K562 (cell line): ENCODE results near the gene MITF. TPM values are rescaled to one million over a fixed set of nuclear protein-coding genes. Genes with fewer than 3 reads are reported as not detected.

ENCODE experiments used
- ATAC-seq: fragments of 200-7000 bp; cut with Tn5 transposase; 3 replicates; pipeline ENCODE4 v1.9.1; 2020; ENCODE audit warnings: moderate library complexity
- BruUV-seq: library from RNA; stranded (reverse); fragments of 400-500 nt; replicated peaks from 2 replicates; lab custom pipeline; 2021; lab: Mats Ljungman, UMichigan
- CTCF ChIA-PET: fragments of 300-600 bp; formaldehyde crosslinking; extraction: SDS; loops from one replicate; lab custom pipeline; 2021; ENCODE audit warnings: low intra/inter-chr PET ratio; lab: Yijun Ruan, JAX
- POLR2A ChIA-PET: fragments of 300-600, 350-650 bp; sonication (Branson Sonifier 250); formaldehyde crosslinking; extraction: SDS; loops from one replicate; lab custom pipeline; 2021; ENCODE audit warnings: antibody characterized with exemption, inconsistent platforms; lab: Yijun Ruan, JAX
- DNase-seq, 4 experiments: peaks; one replicate each; pipeline versions ENCODE4 v3.0.0 to v3.0.0-alpha.2; 2011 to 2018; ENCODE audit warnings: low spot score in 3 of 4, mixed read lengths in 3 of 4; ENCODE audit errors: extremely low read depth in 1 of 4
- FAIRE-seq: peaks from 2 replicates; lab custom pipeline; 2011; peaks lifted over from hg19 to GRCh38; lab: Jason Lieb, UNC
- H2AFZ ChIP-seq: 2 replicates; pipeline ENCODE4 v1.6.0; 2011; ENCODE audit warnings: low read depth, low read length, control low read depth, inconsistent platforms
- H3K27ac ChIP-seq: fragments of 200-600 bp; 3 replicates; pipeline ENCODE4 v1.8.0; 2011; ENCODE audit warnings: low read depth, mild to moderate bottlenecking, control low read depth, inconsistent platforms, low read length, moderate library complexity, mixed read lengths; ENCODE audit errors: extremely low read depth
- H3K27me3 ChIP-seq, 2 experiments: fragments of 300-600 bp in 1 of 2; 2 replicates in 1 of 2; 3 replicates in 1 of 2; pipeline versions ENCODE4 v1.6.0 to v1.8.0; 2011; ENCODE audit warnings: inconsistent platforms in 2 of 2, low read length in 2 of 2, mild to moderate bottlenecking in 1 of 2, mixed read lengths in 1 of 2, moderate library complexity in 1 of 2; ENCODE audit not compliant: control insufficient read depth in 2 of 2, insufficient read depth in 2 of 2
- H3K36me3 ChIP-seq: fragments of 300-600 bp; 3 replicates; pipeline ENCODE4 v1.8.0; 2011; ENCODE audit warnings: mild to moderate bottlenecking, low read length, inconsistent platforms; ENCODE audit not compliant: control insufficient read depth, insufficient read depth
- H3K4me1 ChIP-seq, 2 experiments: fragments of 200-600 bp in 1 of 2; replicated peaks in 1 of 2; 2 replicates in 1 of 2; 3 replicates in 1 of 2; pipeline versions ENCODE4 v1.5.1 to v1.8.0; 2011; ENCODE audit warnings: inconsistent platforms in 2 of 2, low read length in 2 of 2, mild to moderate bottlenecking in 1 of 2, mixed read lengths in 1 of 2, moderate library complexity in 1 of 2; ENCODE audit not compliant: control insufficient read depth in 2 of 2, insufficient read depth in 2 of 2
- H3K4me2 ChIP-seq: 2 replicates; pipeline ENCODE4 v1.6.1; 2011; ENCODE audit warnings: low read length, control low read depth, inconsistent platforms, mixed read lengths; ENCODE audit not compliant: insufficient read depth
- H3K4me3 ChIP-seq: fragments of 200-600 bp; sonication (generic), shearing (Covaris generic); 2 replicates; pipeline ENCODE4 v1.5.1; 2016; ENCODE audit warnings: control low read depth, inconsistent platforms
- H3K79me2 ChIP-seq: fragments of 200-600 bp; 3 replicates; pipeline ENCODE4 v1.8.0; 2011; ENCODE audit warnings: low read length, inconsistent platforms; ENCODE audit not compliant: control insufficient read depth, insufficient read depth
- H3K9ac ChIP-seq, 2 experiments: 2 replicates each; pipeline versions ENCODE4 v1.6.0 to v1.6.1; 2011; ENCODE audit warnings: low read depth in 2 of 2, low read length in 2 of 2, control low read depth in 1 of 2, inconsistent platforms in 1 of 2, mild to moderate bottlenecking in 1 of 2, mixed read lengths in 1 of 2; ENCODE audit not compliant: insufficient read depth in 1 of 2
- H3K9me1 ChIP-seq: one replicate; pipeline ENCODE4 v1.6.0; 2011; ENCODE audit warnings: inconsistent platforms, mild to moderate bottlenecking, low read length, moderate library complexity; ENCODE audit not compliant: control insufficient read depth, insufficient read depth
- H3K9me3 ChIP-seq: replicated peaks from 2 replicates; pipeline ENCODE4 v1.5.1; 2011; ENCODE audit warnings: low read depth, low read length, inconsistent platforms; ENCODE audit not compliant: control insufficient read depth, insufficient read depth
- H4K20me1 ChIP-seq: replicated peaks from 2 replicates; pipeline ENCODE4 v1.6.1; 2011; ENCODE audit warnings: low read length, inconsistent platforms, mixed read lengths; ENCODE audit not compliant: control insufficient read depth, insufficient read depth
- ARID2 ChIP-seq: fragments of 450-650 bp; IDR thresholded peaks from 2 replicates; pipeline ENCODE4 v1.6.1; 2017; ENCODE audit warnings: antibody characterized with exemption, mild to moderate bottlenecking
- FUS ChIP-seq: fragments of 200-400 bp; formaldehyde crosslinking; optimal IDR thresholded peaks from 2 replicates; pipeline ENCODE3; 2017; ENCODE audit warnings: low read depth, low read length
- NFE2 ChIP-seq: IDR thresholded peaks from 2 replicates; pipeline ENCODE4 v1.6.1; 2014; ENCODE audit warnings: antibody characterized with exemption, low read depth
- NFRKB ChIP-seq: fragments of 450-650 bp; IDR thresholded peaks from 2 replicates; pipeline ENCODE4 v1.6.1; 2016; ENCODE audit warnings: low read depth
- RBM25 ChIP-seq: fragments of 200-400 bp; formaldehyde crosslinking; IDR thresholded peaks from 2 replicates; pipeline ENCODE4 v1.6.1; 2018; ENCODE audit warnings: low read length, low read depth, moderate library complexity; ENCODE audit not compliant: severe bottlenecking
- ZNF57 ChIP-seq: fragments of 450-650 bp; formaldehyde crosslinking; IDR thresholded peaks from 2 replicates; pipeline ENCODE4 v1.4.0; 2020; ENCODE audit warnings: mild to moderate bottlenecking, moderate library complexity
- ZZZ3 ChIP-seq: fragments of 450-650 bp; IDR thresholded peaks from 2 replicates; pipeline ENCODE4 v1.6.1; 2016; ENCODE audit warnings: antibody characterized with exemption, mild to moderate bottlenecking, moderate library complexity
- WGBS: fragments of 100-300 bp; shearing (Covaris generic); methylation state at CpG from one replicate; pipeline ENCODE4 v1.1.6; 2016; ENCODE audit warnings: low coverage, mixed read lengths; ENCODE audit not compliant: insufficient coverage; ENCODE audit errors: missing lambda C conversion rate; 5-methylcytosine and 5-hydroxymethylcytosine counted together
- in situ Hi-C: fragments of 300-500 bp; cut with MboI; formaldehyde crosslinking; loops from 4 replicates; pipeline ENCODE4 v1.15.0; 2018; ENCODE audit warnings: inconsistent platforms, mixed read lengths
- intact Hi-C: fragments of 100-400 bp; cut with micrococcal nuclease; formaldehyde crosslinking; loops from 2 replicates; pipeline ENCODE4 v1.14.2; 2022
- polyA plus RNA-seq, 8 experiments: library from polyadenylated mRNA; depleted of rRNA in 4 of 8; stranded (reverse) in 5 of 8; unstranded in 3 of 8; fragments of >200 nt; fragmentation: Nextera tagmentation in 2 of 8; fragmentation: Illumina TruSeq in 1 of 8; extraction: Ambion mirVana in 2 of 8; extraction: Trizol in 1 of 8; gene quantifications; 2 replicates each; pipeline versions ENCODE4 v1.2.1 to v1.2.3, GENCODE V29; 2011 to 2014; ENCODE audit warnings: inconsistent platforms in 1 of 8, missing spikeins in 1 of 8
- total RNA-seq, 7 experiments: library from RNA; depleted of rRNA in 6 of 7; stranded (reverse); fragments of >200 nt in 6 of 7; fragmentation: Illumina TruSeq in 2 of 7; extraction: Trizol in 2 of 7; gene quantifications; 2 replicates each; pipeline versions ENCODE4 v1.2.1 to v1.2.3, GENCODE V29; 2011 to 2021; ENCODE audit warnings: low replicate concordance in 1 of 7
- TF ChIP-seq, protein P1 (sequence below): fragments of 200-800 bp; sonication (Bioruptor generic); IDR thresholded peaks from 2 replicates; pipeline ENCODE4 v1.6.1; 2017; ENCODE audit warnings: missing genetic modification characterization, missing compliant biosample characterization
- TF ChIP-seq, protein P2 (sequence below): IDR thresholded peaks from 2 replicates; pipeline ENCODE4 v1.6.1; 2012; ENCODE audit warnings: low read depth, low read length, improper control_type of control experiment, borderline replicate concordance

MITF gene
- total and polyA plus RNA-seq, 9 of the 15 experiments (the other 6 are each of a cell fraction or from before 2014, with no cell fraction given) = 5.6 to 14.9 (median 11.1) TPM

DNA sequence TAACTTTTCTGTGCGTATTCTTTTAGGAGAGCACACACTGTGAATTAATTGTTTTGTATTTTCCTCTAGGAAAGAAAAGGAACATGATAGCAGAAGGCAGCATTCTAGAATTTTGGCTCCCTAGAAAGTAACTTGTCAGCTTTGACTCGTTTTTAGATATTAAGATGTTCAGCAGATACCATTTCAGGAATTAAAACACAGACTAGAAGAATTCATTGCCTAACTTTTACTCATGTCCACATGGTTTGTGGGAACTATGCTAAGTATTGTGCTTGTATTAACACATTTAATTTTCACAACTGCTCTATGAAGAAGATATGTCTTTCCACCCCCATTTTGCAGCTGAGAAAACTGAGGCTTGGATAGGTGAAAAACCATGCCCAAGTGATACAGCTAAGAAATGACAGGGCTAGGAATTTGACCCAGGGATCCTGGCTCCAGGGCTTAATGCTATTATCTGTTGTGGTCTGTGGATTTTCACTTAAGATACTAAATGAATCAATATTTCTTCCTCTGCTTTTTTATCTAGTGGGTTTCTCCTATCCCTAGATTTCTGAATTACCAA, 128.8 kb downstream of the MITF start:
- Histone ChIP-seq H3K27me3 (no peaks in the 10 kb centered on the region), H4K20me1 (no peaks in the 10 kb centered on the region), H3K9ac (no peak overlapping the region), H3K36me3 (no peaks in the 10 kb centered on the region), H3K4me1 (peaks cover 3 to 18% of the 10 kb centered on the region in 2 experiments; a peak in 3 of 5 replicates), H2AFZ (no peak overlapping the region), H3K79me2 (peaks cover 7% of the 10 kb centered on the region; the same call in 1 of the 3 replicates), H3K4me2 (no peak overlapping the region), H3K9me1 (no peaks in the 10 kb centered on the region), H3K27ac (no peak overlapping the region), H3K9me3 (no peaks in the 10 kb centered on the region), H3K4me3 (no peak overlapping the region)
- BruUV-seq = no TSS peak
- POLR2A ChIA-PET = interaction anchor here (0.9 kb wide), 1 partner anchor 17 kb away, joined by 3 read pairs; no protein-coding TSS in a partner anchor
- in situ Hi-C loops = no loop called here
- TF ChIP-seq FUS = no peak
- peak; percentile 89 for TF ChIP-seq RBM25
- ATAC-seq (no peak), FAIRE-seq (no peak), DNase-seq (no peak)
- whole genome bisulfite sequencing = 73% methylated on average over 2 of the region's 2 CpGs
- intact Hi-C loops = no loop called here
- CTCF ChIA-PET = no interaction called here

DNA sequence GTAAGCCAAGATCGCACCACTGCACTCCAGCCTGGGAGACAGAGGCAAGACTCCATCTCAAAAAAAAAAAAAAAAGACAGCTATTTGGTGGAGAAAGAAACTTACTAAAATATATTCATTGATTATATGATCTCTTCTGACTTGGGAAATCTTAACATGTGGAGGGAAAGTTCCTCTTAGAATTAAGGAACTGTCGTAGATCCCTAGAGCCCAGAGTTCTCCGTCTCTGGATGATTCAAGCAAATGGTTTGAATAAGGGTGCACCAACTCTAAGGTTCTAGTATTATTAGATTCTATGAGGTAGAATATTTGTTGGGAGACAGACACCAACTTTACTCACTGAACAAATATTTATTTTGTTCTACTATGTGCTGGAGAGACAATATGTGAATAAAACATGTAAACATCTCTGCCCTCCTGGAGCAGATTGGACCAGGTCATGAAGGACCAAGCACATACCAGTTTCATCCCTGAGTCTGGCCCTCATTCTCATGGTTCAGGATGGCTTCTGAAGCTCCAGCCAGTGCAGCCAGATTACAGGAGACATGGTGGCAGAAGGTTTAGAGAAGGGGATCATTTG, 129.7 kb downstream of the MITF start:
- ATAC-seq (no peak), DNase-seq (no peak), FAIRE-seq (no peak)
- peaks cover 3 to 26% of the 10 kb centered on the region in 2 experiments; a peak in 4 of 5 replicates for H3K4me1 ChIP-seq
- no peaks in the 10 kb centered on the region for H3K36me3 ChIP-seq
- no peak overlapping the region for H3K9ac ChIP-seq
- H3K27ac ChIP-seq = no peak overlapping the region
- H3K27me3 ChIP-seq = no peaks in the 10 kb centered on the region
- in situ Hi-C loops (no loop called here), intact Hi-C loops (no loop called here)
- H2AFZ ChIP-seq = no peak overlapping the region
- H3K9me3 ChIP-seq = no peaks in the 10 kb centered on the region
- no peaks in the 10 kb centered on the region for H4K20me1 ChIP-seq
- ChIA-PET POLR2A (interaction anchor here (1.0 kb wide), 1 partner anchor 23 kb away, joined by 5 read pairs; no protein-coding TSS in a partner anchor), CTCF (no interaction called here)
- no TSS peak for BruUV-seq
- H3K4me3 ChIP-seq = no peak overlapping the region
- 92% methylated on average over 2 of the region's 3 CpGs for WGBS
- no peak for TF ChIP-seq NFRKB
- TF ChIP-seq, protein P1, sequence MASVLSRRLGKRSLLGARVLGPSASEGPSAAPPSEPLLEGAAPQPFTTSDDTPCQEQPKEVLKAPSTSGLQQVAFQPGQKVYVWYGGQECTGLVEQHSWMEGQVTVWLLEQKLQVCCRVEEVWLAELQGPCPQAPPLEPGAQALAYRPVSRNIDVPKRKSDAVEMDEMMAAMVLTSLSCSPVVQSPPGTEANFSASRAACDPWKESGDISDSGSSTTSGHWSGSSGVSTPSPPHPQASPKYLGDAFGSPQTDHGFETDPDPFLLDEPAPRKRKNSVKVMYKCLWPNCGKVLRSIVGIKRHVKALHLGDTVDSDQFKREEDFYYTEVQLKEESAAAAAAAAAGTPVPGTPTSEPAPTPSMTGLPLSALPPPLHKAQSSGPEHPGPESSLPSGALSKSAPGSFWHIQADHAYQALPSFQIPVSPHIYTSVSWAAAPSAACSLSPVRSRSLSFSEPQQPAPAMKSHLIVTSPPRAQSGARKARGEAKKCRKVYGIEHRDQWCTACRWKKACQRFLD = no peak
- no peak for TF ChIP-seq ZZZ3
- TF ChIP-seq NFE2 = no peak
- no peak for TF ChIP-seq ARID2
- no peak for TF ChIP-seq ZNF57 (CRISPR knock-in tag)
- TF ChIP-seq, protein P2, sequence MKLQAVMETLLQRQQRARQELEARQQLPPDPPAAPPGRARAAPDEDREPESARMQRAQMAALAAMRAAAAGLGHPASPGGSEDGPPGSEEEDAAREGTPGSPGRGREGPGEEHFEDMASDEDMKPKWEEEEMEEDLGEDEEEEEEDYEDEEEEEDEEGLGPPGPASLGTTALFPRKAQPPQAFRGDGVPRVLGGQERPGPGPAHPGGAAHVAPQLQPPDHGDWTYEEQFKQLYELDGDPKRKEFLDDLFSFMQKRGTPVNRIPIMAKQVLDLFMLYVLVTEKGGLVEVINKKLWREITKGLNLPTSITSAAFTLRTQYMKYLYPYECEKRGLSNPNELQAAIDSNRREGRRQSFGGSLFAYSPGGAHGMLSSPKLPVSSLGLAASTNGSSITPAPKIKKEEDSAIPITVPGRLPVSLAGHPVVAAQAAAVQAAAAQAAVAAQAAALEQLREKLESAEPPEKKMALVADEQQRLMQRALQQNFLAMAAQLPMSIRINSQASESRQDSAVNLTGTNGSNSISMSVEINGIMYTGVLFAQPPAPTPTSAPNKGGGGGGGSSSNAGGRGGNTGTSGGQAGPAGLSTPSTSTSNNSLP = no peak
- H3K79me2 ChIP-seq = peaks cover 7% of the 10 kb centered on the region; the same call in 2 of the 3 replicates
- H3K9me1 ChIP-seq = no peaks in the 10 kb centered on the region
- H3K4me2 ChIP-seq = no peak overlapping the region
